HepG2 (cell line): ENCODE measurements around the gene GFRA4. TPM values are rescaled to one million over a fixed set of nuclear protein-coding genes. Genes with fewer than 3 reads are reported as not detected.

Experiments
- ATAC-seq: fragments of 200-7000 bp; cut with Tn5 transposase; 3 replicates; pipeline ENCODE4 v1.9.1; 2020; ENCODE audit warnings: mild to moderate bottlenecking, moderate library complexity
- BruUV-seq: library from RNA; stranded (reverse); fragments of 400-500 nt; replicated peaks from 2 replicates; lab custom pipeline; 2021; lab: Mats Ljungman, UMichigan
- CTCF ChIA-PET: fragments of 300-600 bp; formaldehyde crosslinking; extraction: SDS; loops from one replicate; lab custom pipeline; 2021; ENCODE audit warnings: low total read pairs, inconsistent platforms, low intra/inter-chr PET ratio; lab: Yijun Ruan, JAX
- POLR2A ChIA-PET: fragments of 350-600 bp; sonication (Branson Sonifier 250); formaldehyde crosslinking; loops from one replicate; lab custom pipeline; 2020; ENCODE audit warnings: antibody characterized with exemption, inconsistent platforms; lab: Yijun Ruan, JAX
- DNase-seq: peaks from one replicate; pipeline ENCODE4 v3.0.0-alpha.2; 2015; ENCODE audit warnings: low spot score
- FAIRE-seq: peaks from 3 replicates; lab custom pipeline; 2011; peaks lifted over from hg19 to GRCh38; lab: Jason Lieb, UNC
- H2AFZ ChIP-seq: one replicate; pipeline ENCODE4 v1.6.1; 2011; ENCODE audit warnings: low read length, inconsistent platforms
- H3K27ac ChIP-seq: fragments of 300-600 bp; 3 replicates; pipeline ENCODE4 v1.8.0; 2011; ENCODE audit warnings: mixed run types, mild to moderate bottlenecking, mixed read lengths, low read length, inconsistent platforms; ENCODE audit not compliant: insufficient read depth; ENCODE audit errors: extremely low read length
- H3K27me3 ChIP-seq, 2 experiments: fragments of 200-600 bp in 1 of 2; 2 replicates in 1 of 2; 3 replicates in 1 of 2; pipeline versions ENCODE4 v1.6.0 to v1.8.0; 2011; ENCODE audit warnings: low read length in 2 of 2, mild to moderate bottlenecking in 2 of 2, moderate library complexity in 2 of 2, inconsistent platforms in 1 of 2; ENCODE audit not compliant: insufficient read depth in 2 of 2, control insufficient read depth in 1 of 2
- H3K36me3 ChIP-seq, 2 experiments: fragments of 200-600 bp in 1 of 2; replicated peaks in 1 of 2; 2 replicates in 1 of 2; 3 replicates in 1 of 2; pipeline versions ENCODE4 v1.5.1 to v1.8.0; 2011; ENCODE audit warnings: low read length in 2 of 2, inconsistent platforms in 1 of 2; ENCODE audit not compliant: insufficient read depth in 2 of 2, control insufficient read depth in 1 of 2
- H3K4me1 ChIP-seq: 2 replicates; pipeline ENCODE4 v1.5.1; 2012; ENCODE audit warnings: low read length, inconsistent platforms; ENCODE audit not compliant: insufficient read depth
- H3K4me2 ChIP-seq: 2 replicates; pipeline ENCODE4 v1.6.0; 2011; ENCODE audit warnings: low read depth, low read length, inconsistent platforms
- H3K4me3 ChIP-seq, 3 experiments: fragments of 200-600 bp in 1 of 3; sonication (generic), shearing (Covaris generic) in 1 of 3; replicated peaks in 1 of 3; 2 replicates each; pipeline ENCODE4 v1.5.1; 2011 to 2016; ENCODE audit warnings: low read length in 3 of 3, inconsistent platforms in 2 of 3, low read depth in 2 of 3, mild to moderate bottlenecking in 2 of 3, control low read depth in 1 of 3, mixed read lengths in 1 of 3; ENCODE audit not compliant: insufficient read depth in 1 of 3
- H3K79me2 ChIP-seq: one replicate; pipeline ENCODE4 v1.6.1; 2011; ENCODE audit warnings: low read length, inconsistent platforms; ENCODE audit not compliant: insufficient read depth
- H3K9ac ChIP-seq: 2 replicates; pipeline ENCODE4 v1.6.0; 2011; ENCODE audit warnings: mild to moderate bottlenecking, low read depth, low read length, inconsistent platforms; ENCODE audit not compliant: insufficient read depth
- H3K9me3 ChIP-seq: 2 replicates; pipeline ENCODE4 v1.5.1; 2012; ENCODE audit warnings: mild to moderate bottlenecking, low read length
- H4K20me1 ChIP-seq: 2 replicates; pipeline ENCODE4 v1.6.0; 2011; ENCODE audit warnings: inconsistent platforms, mild to moderate bottlenecking, low read length, moderate library complexity; ENCODE audit not compliant: insufficient read depth
- EP300 ChIP-seq, 3 experiments: sonication (generic) in 1 of 3; formaldehyde crosslinking in 1 of 3; IDR thresholded peaks; 2 replicates each; pipeline versions ENCODE4 v1.5.1 to v1.6.1; 2011 to 2020; ENCODE audit warnings: low read depth in 2 of 3, low read length in 2 of 3, borderline replicate concordance in 1 of 3, improper control_type of control experiment in 1 of 3, mild to moderate bottlenecking in 1 of 3, missing genetic modification reagents in 1 of 3, moderate library complexity in 1 of 3
- GABPA ChIP-seq, 2 experiments: IDR thresholded peaks; 2 replicates each; pipeline ENCODE4 v1.6.1; 2011 to 2016; ENCODE audit warnings: low read depth in 2 of 2, low read length in 1 of 2, missing biosample characterization in 1 of 2, missing genetic modification characterization in 1 of 2
- KDM2A ChIP-seq: sonication (generic); formaldehyde crosslinking; IDR thresholded peaks from 2 replicates; pipeline ENCODE4 v1.4.0; 2020; ENCODE audit warnings: low read depth, missing genetic modification reagents, borderline replicate concordance
- NFKB2 ChIP-seq: sonication (generic); formaldehyde crosslinking; IDR thresholded peaks from 2 replicates; pipeline ENCODE4 v1.4.0; 2020; ENCODE audit warnings: missing genetic modification reagents, borderline replicate concordance
- ONECUT2 ChIP-seq: sonication (generic); formaldehyde crosslinking; IDR thresholded peaks from 2 replicates; pipeline ENCODE4 v1.4.0; 2020; ENCODE audit warnings: missing genetic modification reagents
- POLR2A ChIP-seq, 2 experiments: IDR thresholded peaks; 2 replicates each; pipeline ENCODE4 v1.6.1; 2011; ENCODE audit warnings: low read depth in 2 of 2, low read length in 2 of 2, mild to moderate bottlenecking in 1 of 2, moderate library complexity in 1 of 2; ENCODE audit not compliant: insufficient read depth in 1 of 2
- SYNCRIP ChIP-seq: fragments of 200-400 bp; formaldehyde crosslinking; IDR thresholded peaks from 2 replicates; pipeline ENCODE4 v1.6.1; 2018; ENCODE audit warnings: mild to moderate bottlenecking, low read depth, low read length; ENCODE audit not compliant: insufficient read depth
- XRCC5 ChIP-seq: fragments of 200-400 bp; formaldehyde crosslinking; optimal IDR thresholded peaks from 2 replicates; pipeline ENCODE3; 2017; ENCODE audit warnings: mild to moderate bottlenecking, low read length
- ZFP41 ChIP-seq: sonication (generic); formaldehyde crosslinking; IDR thresholded peaks from 2 replicates; pipeline ENCODE4 v1.4.0; 2020; ENCODE audit warnings: mild to moderate bottlenecking, missing genetic modification reagents, borderline replicate concordance
- ZSCAN22 ChIP-seq: sonication (generic); formaldehyde crosslinking; IDR thresholded peaks from 2 replicates; pipeline ENCODE4 v1.4.0; 2020; ENCODE audit warnings: mild to moderate bottlenecking, missing genetic modification reagents
- WGBS: methylation state at CpG from one replicate; pipeline ENCODE4 v1.1.6; 2017; ENCODE audit warnings: low lambda C conversion rate; 5-methylcytosine and 5-hydroxymethylcytosine counted together
- in situ Hi-C: cut with HindIII; loops from 2 replicates; pipeline ENCODE4 v1.10.0; 2017; ENCODE audit warnings: low pct_unique_long_range_greater_than_20kb; ENCODE audit not compliant: extremely low pct_ligation_motif_present
- intact Hi-C: fragments of 100-400 bp; cut with micrococcal nuclease; formaldehyde crosslinking; loops from one replicate; pipeline ENCODE4 v1.10.0; 2022; ENCODE audit not compliant: unreplicated experiment
- polyA plus RNA-seq, 8 experiments: library from polyadenylated mRNA; depleted of rRNA in 3 of 8; stranded (reverse) in 7 of 8; unstranded in 1 of 8; fragments of >200 nt; fragmentation: Illumina TruSeq in 4 of 8; extraction: Trizol in 4 of 8; gene quantifications; 2 replicates each; pipeline versions ENCODE4 v1.2.1 to v1.2.3, GENCODE V29; 2011 to 2016; ENCODE audit warnings: low read depth in 4 of 8, missing spikeins in 1 of 8, mixed read lengths in 1 of 8; ENCODE audit not compliant: insufficient read depth in 1 of 8
- total RNA-seq, 5 experiments: library from RNA; depleted of rRNA; stranded (reverse); fragments of >200 nt; fragmentation: Illumina TruSeq; extraction: Trizol; gene quantifications; 2 replicates each; pipeline ENCODE4 v1.2.3, GENCODE V29; 2016; ENCODE audit warnings: low read depth in 1 of 5
- TF ChIP-seq, protein P1 (sequence below): sonication (generic); formaldehyde crosslinking; IDR thresholded peaks from 2 replicates; pipeline ENCODE4 v1.8.0; 2022; ENCODE audit warnings: mild to moderate bottlenecking, missing genetic modification reagents, moderate library complexity

Gene GFRA4
- total and polyA plus RNA-seq, 2 of the 13 experiments (the other 11 are each of a cell fraction or from before 2014, with no cell fraction given): not detected

DNA sequence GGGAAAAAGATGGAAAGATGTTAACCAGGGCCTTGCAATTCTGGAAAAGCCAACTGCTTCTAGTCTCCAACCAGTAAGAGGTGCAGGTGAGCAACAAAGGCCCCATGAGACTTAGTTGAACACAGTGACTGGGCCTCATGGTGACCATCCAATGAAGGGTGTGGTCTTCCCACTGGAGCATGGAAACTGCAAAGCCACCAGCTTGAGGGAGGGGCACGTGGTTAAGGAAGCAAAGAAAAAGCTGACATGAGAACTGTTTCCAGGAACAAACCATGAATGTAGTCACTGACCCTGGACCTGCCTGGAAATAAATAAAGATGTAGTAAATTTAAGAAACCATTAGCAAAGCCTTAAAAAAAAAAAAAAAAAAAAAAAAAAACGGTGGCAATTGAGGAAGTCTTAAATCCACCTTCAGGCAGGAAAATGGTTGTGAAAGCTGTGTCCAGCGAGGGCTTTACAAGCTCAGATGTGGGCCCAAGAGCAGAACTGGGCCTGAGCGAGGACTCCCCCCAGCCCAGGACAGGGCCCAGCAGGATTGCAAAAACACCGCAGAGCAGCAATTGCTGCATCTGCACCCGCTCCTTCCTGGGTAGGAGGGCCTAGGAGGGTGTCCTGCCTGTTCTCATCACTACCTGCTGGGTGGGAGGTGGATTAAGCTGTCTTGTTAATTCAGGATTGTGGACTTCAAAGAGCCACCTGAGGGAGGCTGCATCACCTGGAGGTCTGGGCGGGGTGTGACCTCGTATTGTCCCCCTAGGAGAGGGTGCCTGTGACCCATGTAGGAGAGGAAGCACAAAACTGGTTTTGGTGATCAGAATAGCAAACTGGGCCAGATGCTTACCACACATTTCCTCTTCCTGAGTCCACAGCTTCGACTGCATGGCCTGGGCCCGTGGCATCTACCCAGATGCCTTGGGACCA, 10.3 kb downstream of the GFRA4 start:
- H3K9me3 ChIP-seq: no peaks in the 10 kb centered on the region
- no peaks in the 10 kb centered on the region for H3K79me2 ChIP-seq
- no peak for DNase-seq
- peaks cover 27% of the 10 kb centered on the region for H3K4me1 ChIP-seq
- H3K9ac ChIP-seq: no peak overlapping the region
- intact Hi-C loops (no loop called here), in situ Hi-C loops (no loop called here)
- H3K4me2 ChIP-seq: no peak overlapping the region
- no peak for FAIRE-seq
- no TSS peak for BruUV-seq
- no peak for ATAC-seq
- H3K36me3 ChIP-seq: peaks cover 3 to 16% of the 10 kb centered on the region in 2 experiments; a peak in 3 of 5 replicates
- H4K20me1 ChIP-seq: no peaks in the 10 kb centered on the region
- no peak overlapping the region for H3K27ac ChIP-seq
- H2AFZ ChIP-seq: no peak overlapping the region
- 81% methylated on average over 10 of the region's 10 CpGs for WGBS
- ChIA-PET POLR2A (no interaction called here), CTCF (no interaction called here)
- no peak overlapping the region for H3K4me3 ChIP-seq
- TF ChIP-seq POLR2A (IDR thresholded peaks at IDR 0.05; ENCODE audit: insufficient read depth in 1 of 2, low read depth in 2 of 2, low read length in 2 of 2) (peak in 1 of 2 experiments; percentile 14; a peak in 1 of 4 replicates), GABPA (IDR thresholded peaks at IDR 0.05; ENCODE audit: low read depth, low read length) (no peak), GABPA (CRISPR knock-in tag; IDR thresholded peaks at IDR 0.05; ENCODE audit: low read depth) (no peak), NFKB2 (CRISPR knock-in tag) (peak; percentile 42; the same call in 1 of the 2 replicates), KDM2A (CRISPR knock-in tag) (peak; percentile 45; the same call in 1 of the 2 replicates), ONECUT2 (CRISPR knock-in tag) (no peak)
- no peaks in the 10 kb centered on the region for H3K27me3 ChIP-seq

DNA sequence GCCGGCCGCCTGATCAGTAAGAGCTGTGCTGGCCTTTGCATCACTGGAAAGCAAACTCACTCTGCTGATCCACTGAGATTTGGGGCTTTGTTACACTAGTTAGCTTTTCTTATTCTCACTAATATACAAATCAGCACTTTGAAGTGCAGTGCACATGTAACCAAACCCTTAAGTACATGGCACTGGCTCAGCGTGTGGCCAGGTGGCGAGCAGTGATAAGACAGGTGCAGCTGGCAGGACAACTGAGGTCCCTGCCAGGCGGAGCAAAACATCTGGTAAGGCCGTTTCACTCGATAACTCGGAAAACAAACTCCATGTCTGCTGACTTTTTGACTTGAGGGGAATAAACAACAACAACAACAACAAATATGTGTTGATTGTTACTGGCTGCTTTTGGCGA, 11.0 kb downstream of the GFRA4 start:
- H3K4me1 ChIP-seq: peaks cover 20% of the 10 kb centered on the region
- H3K4me3 ChIP-seq: no peak overlapping the region
- intact Hi-C loops: no loop called here
- DNase-seq: no peak
- H3K36me3 ChIP-seq: peaks cover 5 to 19% of the 10 kb centered on the region in 2 experiments; a peak in 4 of 5 replicates
- no peak overlapping the region for H3K9ac ChIP-seq
- no peak for FAIRE-seq
- ChIA-PET POLR2A (no interaction called here), CTCF (no interaction called here)
- TF ChIP-seq ZFP41 (CRISPR knock-in tag) (no peak), EP300 (IDR thresholded peaks at IDR 0.05; ENCODE audit: low read depth in 2 of 2, low read length in 2 of 2) (no peak), EP300 (CRISPR knock-in tag; IDR thresholded peaks at IDR 0.05; ENCODE audit: borderline replicate concordance) (no peak), ZSCAN22 (CRISPR knock-in tag) (no peak), XRCC5 (no peak), SYNCRIP (no peak)
- TF ChIP-seq, protein P1, sequence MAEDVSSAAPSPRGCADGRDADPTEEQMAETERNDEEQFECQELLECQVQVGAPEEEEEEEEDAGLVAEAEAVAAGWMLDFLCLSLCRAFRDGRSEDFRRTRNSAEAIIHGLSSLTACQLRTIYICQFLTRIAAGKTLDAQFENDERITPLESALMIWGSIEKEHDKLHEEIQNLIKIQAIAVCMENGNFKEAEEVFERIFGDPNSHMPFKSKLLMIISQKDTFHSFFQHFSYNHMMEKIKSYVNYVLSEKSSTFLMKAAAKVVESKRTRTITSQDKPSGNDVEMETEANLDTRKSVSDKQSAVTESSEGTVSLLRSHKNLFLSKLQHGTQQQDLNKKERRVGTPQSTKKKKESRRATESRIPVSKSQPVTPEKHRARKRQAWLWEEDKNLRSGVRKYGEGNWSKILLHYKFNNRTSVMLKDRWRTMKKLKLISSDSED (CRISPR knock-in tag): no peak
- no TSS peak for BruUV-seq
- no peak overlapping the region for H3K4me2 ChIP-seq
- no peak overlapping the region for H3K27ac ChIP-seq
- ATAC-seq: no peak
- WGBS: 95% methylated on average over 9 of the region's 9 CpGs
- H2AFZ ChIP-seq: no peak overlapping the region
- no peaks in the 10 kb centered on the region for H3K27me3 ChIP-seq
- H4K20me1 ChIP-seq: no peaks in the 10 kb centered on the region
- in situ Hi-C loops: no loop called here
- H3K9me3 ChIP-seq: no peaks in the 10 kb centered on the region
- H3K79me2 ChIP-seq: no peaks in the 10 kb centered on the region
